NCI-H524 (cell line): Measurements from ENCODE around the gene NKX2-2.

ENCODE experiments used
- DNase-seq, 2 experiments: peaks; one replicate each; lab custom pipeline; 2025; lab: John Stamatoyannopoulos, UW

The NKX2-2 gene

DNA sequence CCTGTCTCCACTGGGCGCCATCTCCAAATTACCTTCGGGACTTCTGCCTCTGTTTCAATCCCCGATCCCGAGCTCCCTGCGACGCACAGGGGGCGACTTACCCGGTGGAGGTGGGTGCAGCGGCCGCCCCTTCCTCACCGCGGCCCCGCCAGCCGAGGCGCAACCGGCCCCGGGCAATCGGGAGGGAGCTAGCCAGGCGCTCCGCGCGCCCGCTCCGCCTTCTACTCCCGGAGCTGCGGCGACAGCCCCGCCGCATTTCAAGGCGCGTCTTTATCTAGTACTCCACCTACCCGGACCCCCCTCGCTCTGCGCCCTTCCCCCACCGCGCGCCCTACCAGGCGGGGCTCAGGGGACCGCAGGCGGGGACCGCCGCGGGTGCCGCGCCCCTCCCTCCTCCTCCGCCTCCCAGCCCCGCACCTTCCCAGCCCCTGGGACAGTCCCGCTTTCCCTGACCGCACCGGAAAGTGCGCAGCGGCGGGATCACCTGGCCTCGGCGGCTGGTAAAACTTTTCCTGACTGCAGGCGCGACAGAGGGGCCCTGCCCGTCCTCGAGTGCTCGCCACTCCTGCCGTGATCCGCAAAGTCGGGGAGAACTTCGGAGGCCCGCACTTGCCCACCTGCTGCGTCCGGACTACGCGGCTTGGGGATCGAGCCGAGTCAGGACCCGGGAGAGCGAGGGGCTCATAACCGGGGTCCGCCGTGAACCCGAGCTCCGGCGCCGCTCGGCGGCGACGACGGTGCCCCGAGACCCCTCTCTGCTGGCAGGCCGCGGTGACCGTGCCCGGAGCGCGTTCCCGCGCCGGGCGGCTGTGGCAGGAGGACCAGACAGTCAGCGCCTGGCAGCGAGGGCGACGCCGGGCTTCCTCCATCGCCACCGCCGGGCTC, 8.0 kb upstream of the NKX2-2 start:
- DNase-seq: peak in 1 of 2 experiments; percentile 57

DNA sequence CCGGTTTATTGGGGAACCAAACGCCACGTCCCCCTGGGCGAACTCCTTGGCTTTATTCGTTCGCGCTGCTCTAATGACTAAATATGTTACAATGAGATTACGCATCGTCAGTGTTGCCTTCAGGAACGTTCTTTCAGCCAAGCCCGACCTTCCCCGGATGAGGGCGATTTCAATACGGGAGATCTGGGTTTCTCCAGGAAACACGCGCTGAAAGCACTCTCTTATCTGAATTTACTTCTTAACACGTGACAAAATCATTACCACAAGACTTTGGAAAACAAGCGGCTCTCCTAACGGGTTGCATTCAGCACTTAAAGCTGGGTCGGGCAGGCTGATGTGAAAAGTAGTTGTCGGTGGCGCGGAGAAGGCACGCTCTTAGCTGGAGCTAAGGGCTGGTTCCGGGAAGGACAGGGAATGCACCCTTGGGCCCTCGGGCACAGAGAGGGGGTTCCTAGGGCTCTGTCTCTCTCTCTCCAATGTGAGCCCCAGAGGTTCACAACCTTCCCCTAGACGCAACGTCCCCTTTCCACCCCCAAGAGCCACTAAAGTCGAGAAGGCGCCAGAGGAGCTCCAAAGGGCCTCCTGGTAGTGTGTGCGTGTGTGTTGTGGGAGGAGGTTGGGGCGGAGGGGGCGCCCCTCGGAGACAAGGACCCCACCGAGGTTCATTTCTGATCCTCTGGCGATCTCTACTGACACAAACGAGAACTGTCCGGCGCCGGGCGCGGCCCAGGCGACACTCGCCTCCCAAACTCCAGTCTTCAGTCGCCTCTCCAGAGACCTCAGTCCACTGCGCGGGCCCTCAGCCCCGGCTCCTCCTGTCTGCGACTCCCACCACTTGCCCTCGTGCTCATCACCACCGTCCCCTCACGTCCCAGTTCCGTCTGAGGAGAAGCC, 7.1 kb upstream of the NKX2-2 start:
- DNase-seq: peak; percentile 54 to 87

DNA sequence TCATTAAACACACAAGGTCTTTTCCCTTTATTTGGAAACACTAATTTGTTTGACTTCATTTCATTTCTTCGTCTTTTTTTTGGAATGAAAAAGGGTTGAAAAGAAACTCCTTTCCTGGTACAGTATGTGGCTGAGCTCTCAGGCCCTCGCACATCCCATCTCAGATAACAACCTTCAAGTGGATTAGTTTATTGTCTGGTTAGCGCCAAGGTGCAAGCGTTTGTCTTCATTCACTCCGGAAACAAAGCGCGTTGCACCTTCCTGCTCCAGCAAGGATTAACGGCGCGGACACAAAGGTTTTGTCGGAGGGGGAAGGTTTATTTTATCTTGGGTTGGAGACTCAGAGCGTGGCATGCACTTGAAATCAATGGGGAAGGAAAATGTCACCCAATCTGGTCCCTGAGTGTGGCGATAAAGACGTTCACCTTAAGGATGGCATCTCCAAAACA, 5.3 kb upstream of the NKX2-2 start:
- no peak for DNase-seq

DNA sequence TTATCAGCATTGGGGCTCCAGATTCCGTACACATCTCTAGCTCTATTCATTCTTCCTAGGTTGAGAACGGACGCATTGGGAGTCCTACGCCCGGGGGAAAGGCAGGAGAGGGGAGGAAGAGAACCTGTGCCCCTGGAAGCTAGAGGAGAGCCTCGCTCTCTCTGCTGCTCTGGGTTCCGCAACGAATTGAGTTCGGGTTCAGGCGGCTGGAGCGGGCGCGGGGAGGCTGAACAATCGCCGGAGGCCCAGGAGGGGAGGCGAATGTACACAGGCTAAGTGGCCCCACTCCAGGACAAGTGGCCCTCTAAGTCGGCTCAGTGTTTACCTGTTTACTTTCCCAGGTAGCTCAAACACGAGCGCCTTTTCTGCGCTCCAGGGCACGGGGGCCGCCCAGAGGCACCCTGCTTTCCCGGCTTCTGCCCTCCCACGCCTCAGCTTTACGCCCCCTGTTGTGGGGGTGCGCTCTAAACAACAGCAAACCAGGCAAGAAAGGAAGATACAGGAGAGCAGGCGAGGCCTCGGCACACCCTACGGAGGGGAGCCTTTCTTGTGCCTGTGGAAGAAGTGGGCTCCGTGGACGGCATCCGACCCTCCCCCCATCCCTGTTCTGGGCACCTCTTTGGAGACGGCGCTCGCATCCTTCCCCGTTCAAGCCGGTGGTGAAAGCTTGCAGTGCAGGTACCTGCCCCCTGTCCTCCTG, 4.6 kb upstream of the NKX2-2 start:
- no peak for DNase-seq

DNA sequence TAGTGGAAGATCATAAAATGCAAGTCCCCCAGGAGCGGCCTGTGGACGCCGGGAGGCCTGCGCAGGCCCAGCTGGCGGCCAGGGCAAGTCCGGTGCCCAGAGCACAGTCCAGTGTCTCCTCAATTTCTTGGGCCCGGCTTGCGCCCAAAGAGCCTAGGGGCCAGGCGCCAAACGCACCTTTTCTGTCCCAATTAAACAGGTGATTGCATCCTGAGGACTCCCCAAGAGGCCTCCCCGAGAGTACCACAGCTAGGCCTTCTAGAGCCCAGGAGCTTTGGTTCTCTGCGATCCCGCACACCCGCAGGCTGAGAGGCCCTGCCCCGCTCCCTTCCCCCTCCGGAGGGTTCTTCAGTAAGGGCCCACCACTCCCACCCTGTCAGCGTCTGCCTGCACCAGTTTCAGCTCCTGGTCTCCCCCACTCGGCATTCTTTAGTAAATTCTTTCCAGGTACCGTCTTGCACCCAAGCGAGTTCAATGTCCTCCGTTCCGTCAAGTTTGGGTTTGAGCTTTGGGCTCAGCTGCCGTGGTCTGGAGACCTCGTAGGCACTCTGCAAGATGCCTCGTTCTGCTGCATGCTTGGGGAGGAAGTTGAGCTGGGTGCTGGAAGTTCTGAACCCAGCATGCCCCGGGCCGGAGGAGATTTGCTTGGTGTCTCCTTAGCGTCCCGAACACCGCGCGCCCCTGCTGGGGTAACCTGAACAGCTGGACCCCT, 3.9 kb upstream of the NKX2-2 start:
- DNase-seq: no peak

DNA sequence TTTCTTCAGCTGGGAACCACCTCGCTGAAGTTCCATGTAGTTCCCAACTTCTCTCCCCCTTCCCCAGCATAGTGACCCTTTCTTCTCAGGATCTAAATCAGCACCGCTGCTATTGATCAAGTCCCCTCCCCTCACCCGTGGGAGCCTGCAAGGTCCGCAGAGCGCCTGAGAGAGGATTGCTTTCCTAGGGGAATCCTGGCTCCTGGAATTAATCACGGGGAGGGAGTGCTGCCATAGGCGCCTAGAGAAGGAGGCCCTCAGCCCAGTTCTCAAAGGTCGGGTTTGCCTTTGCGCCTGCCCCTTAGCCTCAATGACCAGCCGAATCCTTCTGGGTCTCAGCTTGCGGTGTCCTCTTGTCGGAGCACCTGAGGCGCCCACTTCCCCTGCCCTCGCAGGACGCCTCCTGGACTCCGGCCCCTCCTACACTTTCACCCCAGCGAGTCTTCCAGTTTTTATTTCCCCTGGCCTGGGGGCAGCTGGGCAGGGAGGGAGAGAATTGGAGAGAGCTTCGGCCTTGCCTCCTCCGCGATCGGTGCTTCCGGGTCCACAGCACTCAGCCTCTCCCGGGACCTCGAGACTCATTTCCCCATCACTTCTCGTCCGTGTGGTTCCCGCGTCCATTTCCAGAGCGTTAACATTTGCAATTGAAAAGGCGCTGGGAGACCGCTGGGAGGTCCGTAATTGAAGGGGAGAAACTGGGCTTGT, 3.1 kb upstream of the NKX2-2 start:
- DNase-seq: no peak

DNA sequence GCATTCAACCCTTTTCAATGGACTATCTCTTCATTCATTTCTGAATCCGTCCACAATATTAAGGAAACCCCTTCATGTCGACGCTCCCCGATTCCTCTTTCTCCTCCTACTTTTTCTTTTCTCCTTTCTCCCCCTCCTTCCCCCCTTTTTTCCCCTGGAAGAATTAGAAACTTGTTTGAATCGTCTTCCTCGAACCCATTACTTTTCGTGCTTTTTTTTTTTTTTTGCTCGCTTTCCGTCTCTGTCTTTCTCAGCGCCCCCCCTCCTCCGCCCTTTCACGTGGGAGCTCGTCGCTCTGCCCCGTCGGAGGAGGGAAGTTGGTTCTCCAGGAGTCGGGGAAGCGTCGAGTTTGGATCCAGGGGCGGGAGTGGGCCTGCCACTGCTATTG, 2.3 kb upstream of the NKX2-2 start:
- no peak for DNase-seq

DNA sequence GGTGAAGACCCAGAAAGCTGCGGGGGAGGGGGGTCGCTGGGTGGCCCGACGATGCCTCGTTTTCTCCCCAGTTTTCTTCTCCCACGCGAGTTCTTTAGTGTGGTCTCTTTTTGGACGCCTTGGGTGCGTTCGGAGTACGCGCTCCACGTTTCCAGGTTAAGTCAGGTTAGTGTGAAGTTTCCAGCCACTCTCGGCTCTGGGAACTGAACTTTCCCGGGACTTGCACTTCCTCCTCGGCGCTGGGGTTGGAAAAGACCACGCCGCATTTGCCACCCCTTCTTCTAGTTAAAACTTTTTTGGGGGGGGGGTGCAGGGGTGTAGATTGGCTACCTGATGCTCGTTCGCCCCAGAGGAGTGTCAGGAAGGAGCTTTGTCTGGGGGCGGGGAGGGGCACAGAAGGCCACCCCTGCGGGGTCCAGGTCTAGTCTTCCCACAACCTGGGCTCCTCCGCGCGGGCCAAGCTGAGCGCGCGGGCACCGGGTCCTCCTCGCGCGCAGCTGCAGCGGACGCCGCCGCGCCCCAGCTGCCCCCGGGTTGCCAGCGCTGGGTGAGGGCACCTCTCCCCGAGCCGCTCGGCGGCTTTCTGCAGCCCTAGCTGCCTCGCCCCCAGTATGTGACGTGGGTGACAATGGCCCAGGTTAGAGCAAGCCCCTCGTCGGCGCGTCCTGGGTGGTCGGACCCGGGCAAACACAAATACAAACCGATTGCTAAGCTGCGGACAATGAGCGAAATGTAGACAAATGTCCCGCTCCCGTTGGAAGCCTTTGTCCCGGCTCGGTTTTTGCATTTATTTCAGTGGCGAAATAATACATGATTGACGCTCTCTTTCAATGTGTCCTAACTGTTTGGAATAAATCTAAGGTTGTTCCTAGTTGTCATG, 1.7 kb upstream of the NKX2-2 start:
- DNase-seq: no peak

DNA sequence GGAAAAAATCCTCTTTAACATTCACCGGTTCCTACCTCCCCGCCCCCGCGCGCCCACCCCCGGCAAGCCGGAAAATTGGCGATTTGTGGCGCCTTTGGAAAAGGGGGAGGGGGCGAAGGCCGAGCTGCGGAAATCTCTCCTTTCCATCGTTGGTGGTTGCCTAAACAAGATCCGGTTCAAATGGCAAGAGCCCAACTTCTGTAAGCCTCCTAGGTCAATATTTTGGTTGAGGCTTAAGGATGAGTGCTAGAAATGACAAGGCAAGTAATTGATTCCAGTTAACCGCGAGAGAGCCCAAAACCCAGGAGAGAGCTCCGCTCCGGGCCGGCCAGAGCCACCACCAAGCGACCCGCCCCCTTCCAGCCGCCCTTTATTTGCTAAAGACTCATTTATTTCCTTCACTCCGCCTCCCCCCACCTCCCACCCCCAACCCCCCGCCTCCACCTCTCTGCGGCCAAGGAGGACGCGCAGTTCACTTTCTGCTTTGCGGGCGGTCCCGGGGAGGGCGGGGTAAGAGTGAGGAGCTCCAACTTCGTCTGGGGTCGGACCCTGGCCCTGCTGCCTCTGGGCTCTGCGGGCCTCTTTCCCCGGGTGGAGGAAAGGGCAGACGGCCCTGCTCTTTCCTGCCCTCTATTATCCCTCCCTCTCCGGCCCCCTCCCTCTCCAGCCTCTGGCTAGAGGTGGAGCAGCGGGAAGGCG, 838 bp upstream of the NKX2-2 start:
- peak in 1 of 2 experiments; percentile 28 for DNase-seq

DNA sequence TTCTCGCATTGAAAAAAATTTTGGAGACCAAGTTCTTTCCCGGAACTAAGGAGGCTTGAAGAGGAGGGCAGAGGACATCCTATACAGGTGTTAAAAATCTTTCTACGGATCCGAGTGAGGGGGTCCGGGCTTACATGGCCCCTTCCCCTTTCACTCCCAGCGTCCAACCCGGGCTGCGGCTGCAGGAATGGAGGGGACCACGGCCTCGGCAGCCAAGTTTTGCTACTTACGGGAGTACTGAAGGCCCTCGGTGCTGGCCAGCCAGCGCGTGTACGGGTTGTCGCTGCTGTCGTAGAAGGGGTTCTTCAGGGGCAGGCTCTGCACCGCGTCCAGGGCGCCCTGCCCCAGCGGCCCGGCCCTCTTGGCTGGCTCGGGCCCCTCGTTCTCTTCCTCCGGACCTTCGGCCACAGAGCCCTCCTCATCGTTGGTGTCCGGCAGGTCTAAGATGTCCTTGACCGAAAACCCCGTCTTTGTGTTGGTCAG, 642 bp downstream of the NKX2-2 start:
- no peak for DNase-seq

DNA sequence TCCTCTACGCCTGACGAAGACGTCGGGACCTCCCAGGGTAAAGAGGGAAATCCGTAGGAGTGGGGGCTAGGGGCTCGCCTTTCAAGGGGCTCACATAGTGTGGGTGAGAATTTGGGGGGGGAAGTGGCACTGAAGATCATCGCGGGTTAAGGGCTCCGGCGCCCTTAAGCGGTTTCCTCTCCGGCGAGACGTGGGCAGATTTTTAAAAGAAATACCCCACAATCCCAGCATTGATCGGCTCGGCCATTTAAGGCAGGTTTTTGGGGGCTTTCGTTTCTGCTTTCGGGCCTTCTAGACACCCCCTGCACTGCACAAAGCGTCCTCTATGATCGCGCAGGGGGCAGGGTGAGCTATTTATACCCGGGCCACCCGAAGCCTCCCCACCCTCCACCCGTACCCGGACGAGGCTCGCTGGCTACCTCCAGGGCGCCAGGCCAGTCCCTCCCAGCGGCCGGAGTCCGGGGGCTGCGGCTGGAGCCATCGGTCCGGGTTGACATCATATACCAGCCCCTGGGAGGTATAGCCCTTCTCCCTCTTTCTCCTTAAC, 1.2 kb downstream of the NKX2-2 start:
- DNase-seq: no peak

DNA sequence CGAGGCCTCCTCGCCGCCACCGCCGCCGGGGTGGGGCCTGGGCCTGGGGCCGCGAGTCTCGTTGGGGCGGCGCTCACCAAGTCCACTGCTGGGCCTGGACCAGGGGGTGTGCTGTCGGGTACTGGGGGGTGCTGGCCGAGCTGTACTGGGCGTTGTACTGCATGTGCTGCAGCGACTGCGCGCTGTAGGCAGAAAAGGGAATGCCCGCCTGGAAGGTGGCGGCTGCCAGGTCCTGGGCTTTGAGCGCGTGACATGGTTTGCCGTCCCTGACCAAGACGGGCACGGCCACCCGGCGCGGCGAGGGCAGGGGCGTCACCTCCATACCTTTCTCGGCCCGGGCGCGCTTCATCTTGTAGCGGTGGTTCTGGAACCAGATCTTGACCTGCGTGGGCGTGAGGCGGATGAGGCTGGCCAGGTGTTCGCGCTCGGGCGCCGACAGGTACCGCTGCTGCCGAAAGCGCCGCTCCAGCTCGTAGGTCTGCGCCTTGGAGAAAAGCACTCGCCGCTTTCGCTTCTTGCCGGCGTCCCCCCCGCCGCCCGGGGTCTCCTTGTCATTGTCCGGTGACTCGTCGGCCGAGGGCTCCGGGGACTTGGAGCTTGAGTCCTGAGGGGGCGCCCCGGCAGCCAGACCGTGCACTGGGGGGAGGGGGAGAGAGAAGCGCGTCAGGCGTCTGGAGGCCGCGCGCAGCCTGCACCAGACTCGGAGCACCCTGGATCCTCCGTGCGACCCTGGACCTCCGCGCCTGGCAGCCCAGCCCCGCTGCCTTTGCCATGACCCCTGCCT, 1.8 kb downstream of the NKX2-2 start:
- DNase-seq: no peak

DNA sequence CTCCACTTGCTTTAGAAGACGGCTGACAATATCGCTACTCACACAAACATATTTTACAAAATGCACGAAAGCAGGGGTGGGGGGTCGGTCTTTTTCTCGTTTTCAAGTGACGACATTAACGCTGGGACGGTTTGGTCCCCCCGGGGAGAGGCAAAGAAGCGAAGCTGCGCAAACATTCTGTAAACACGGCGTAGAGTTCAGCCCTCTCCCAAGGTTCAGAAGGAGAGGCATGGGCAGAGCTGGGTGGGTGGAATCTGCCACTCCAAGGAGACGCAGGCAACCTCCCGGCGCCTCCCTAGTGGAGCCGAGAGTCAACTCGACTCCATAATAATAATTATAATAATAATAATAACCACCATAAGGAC, 2.4 kb downstream of the NKX2-2 start:
- no peak for DNase-seq

DNA sequence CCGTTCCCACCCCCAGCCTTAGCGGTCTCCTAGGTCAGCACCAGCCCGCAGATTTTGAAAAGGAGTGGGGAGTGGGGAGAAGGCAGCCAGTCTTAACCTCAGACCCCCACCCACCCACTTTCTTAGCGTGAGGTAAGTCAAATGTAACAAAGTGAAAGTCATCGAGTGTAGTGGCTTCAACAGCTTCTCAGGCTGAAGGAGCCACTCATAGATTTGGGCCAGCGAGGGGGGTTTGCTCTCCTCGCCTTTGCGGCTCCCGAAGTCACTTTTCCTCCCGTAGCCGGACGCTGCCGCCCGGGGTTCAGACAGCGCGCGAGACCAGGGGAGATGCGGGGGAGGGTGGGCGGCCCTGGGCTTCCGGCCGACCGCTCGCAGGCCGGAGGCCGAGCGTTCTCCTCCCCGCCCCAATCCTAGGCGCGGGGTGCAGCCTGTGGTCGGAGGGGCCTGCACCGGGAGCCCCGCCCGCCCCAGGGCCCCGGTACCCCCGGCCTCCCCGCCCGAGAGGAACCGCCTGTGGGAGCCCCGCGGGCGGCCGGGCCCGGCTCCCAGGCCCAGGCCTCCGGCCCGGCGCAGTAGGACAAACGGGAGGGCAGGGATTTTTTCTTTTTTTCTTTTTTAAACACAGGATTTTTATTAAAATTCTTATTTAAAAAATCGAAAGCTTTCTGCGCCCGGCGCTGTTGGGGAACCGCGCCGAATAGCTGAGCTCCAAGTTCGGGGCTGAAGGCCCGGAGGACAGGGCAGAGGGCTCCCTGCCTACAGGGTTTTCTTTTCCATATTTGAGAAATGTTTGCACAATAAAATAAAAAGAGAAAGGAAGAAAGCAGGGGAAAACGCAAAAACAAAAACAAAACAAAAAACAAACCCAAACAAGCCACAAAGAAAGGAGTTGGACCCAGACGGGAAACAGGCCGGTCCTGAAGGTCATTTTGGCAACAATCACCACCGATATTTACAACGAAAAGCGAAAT, 3.2 kb downstream of the NKX2-2 start:
- no peak for DNase-seq

DNA sequence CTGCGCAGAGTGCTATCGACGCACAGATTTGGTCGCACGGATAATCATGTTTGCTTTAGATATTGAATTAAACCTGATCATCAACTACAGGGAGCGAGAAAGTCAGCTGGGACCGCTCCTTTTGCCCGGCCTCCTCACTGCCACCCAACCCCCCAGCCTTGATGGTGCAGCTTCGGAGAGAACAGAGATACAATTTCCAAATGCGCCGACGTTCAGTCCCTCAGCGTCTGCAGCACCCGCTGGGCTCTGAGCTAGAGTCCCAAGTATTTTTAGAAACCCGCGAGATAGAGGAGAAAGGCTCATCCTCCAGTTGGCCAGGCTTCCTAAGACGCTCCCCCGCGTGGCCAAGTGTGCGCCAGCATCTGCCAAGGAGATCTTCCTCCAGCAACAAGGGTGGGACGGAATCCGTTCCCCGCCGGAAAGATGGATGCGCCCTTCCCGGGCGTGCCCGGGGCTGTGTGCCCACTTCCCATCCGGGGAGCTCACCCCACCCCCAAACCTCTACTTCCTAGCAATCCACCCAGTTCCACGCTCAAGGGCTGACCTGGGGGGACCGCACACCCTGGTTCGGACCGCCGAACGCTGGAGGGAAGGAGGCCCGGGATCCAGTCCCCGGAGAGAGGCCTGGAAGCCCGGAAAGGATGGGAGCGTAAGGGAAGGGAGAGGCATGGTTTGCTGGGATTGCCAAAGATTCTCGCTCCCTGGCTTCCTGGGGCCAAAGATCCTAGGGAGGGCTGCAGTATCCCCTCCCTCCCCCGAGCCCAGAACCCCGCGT, 4.1 kb downstream of the NKX2-2 start:
- DNase-seq: no peak

DNA sequence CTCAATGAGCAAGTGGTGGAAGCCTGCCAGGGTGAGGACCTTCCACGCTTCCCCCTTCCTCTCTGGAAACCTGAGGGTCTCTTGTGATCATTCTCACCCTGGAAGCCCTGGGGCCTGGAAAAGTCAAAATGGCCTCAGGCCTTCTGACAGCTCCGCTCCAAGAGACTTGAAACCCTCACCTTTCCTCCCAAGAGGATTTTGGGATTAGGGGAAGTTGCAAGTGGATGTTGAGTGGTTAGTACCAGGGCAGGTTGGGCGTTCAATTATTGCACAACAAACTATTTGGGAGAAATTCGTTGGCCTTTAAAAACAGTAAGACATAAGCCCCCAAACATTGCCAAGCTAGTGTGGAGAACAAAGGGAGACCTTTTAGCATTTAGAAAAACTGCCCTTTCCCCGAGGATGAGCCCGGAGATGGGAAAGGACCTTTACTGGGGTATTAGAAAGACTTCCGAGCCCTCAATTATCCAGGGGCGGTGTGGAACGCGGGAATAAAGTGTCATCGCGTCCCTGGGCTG, 4.7 kb downstream of the NKX2-2 start:
- no peak for DNase-seq
